Gastroesophageal sphincter (tissue), 3 donors: Measurements from ENCODE around the gene FYN.

ENCODE experiments used
- CTCF ChIP-seq, 4 experiments: fragments of 200-600 bp in 2 of 4; fragments of 450-650 bp in 2 of 4; sonication (generic) in 1 of 4; IDR thresholded peaks; one replicate each; pipeline ENCODE4 v1.5.1; 2017 to 2019; ENCODE audit warnings: antibody characterized with exemption in 4 of 4, mild to moderate bottlenecking in 2 of 4, moderate library complexity in 2 of 4
- POLR2A ChIP-seq, 2 donors: fragments of 450-650 bp; IDR thresholded peaks; one replicate each; pipeline ENCODE4 v1.6.1; 2017; ENCODE audit warnings: antibody characterized with exemption in 2 of 2, mild to moderate bottlenecking in 2 of 2, moderate library complexity in 1 of 2

- TF ChIP-seq CTCF (IDR thresholded peaks at IDR 0.05) (no peak), POLR2A (IDR thresholded peaks at IDR 0.05) (no peak)
These were observed 123.1 kb downstream of the FYN start for GRCh38 chr6:111750153-111750552.
